ENCODE results near the gene STT3A.

STT3A gene

GRCh38 chr11:125663910-125664309, 71.3 kb downstream of the STT3A start:
- no peak for DNase-seq (ENCODE audit: low read depth in 2 of 2)

GRCh38 chr11:125667151-125667550, 74.5 kb downstream of the STT3A start:
- no peak for DNase-seq (ENCODE audit: low read depth in 2 of 2)

- no peak for DNase-seq (ENCODE audit: low read depth in 2 of 2)
These were observed 77.5 kb downstream of the STT3A start for GRCh38 chr11:125670172-125670571.

- no peak for DNase-seq (ENCODE audit: low read depth in 2 of 2)
These were observed 78.9 kb downstream of the STT3A start for GRCh38 chr11:125671561-125671960.

Measured in fibroblast of skin of left biceps (primary cell).